ENCODE results near the gene CACNA1C.

CACNA1C gene

DNA sequence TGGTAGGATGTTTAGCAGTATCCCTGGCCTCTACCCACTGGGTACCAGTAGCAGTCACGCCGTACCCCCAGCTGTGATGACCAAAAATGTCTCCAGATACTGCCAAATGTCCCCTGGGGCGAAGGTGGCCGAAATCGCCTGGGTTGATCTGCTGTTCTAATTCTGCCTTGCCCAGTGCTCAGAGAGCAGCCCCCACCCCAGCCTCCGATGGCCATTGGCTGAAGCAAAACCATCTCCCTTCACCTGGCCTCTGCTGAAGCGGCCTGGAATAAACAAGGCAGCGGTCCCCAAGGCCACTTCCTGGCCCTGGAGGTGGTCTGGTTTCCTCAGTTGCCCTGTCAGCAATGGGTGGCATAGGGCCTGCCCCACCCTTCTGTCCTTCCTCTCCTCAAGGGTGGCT, 298.4 kb downstream of the CACNA1C start:
- no peak for DNase-seq

DNA sequence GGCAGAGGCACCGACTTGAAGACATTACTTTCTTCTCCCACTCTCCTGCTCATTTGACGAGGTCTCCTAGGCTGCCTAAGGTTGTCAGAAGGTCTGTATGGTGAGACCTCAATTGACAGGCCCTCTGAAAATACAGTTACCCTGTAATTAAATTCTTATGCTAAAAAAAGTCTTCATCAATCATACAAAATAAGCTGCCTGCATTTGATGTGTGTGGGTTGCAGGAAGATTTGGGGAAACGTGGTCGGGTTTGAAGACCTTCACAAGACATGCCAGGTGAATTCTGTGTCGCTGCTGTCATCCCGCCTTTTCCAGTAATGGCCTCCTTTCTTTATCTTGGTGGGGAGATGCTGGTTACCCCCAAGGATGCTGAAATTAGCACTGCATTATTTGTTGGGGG, 299.4 kb downstream of the CACNA1C start:
- no peak for DNase-seq

DNA sequence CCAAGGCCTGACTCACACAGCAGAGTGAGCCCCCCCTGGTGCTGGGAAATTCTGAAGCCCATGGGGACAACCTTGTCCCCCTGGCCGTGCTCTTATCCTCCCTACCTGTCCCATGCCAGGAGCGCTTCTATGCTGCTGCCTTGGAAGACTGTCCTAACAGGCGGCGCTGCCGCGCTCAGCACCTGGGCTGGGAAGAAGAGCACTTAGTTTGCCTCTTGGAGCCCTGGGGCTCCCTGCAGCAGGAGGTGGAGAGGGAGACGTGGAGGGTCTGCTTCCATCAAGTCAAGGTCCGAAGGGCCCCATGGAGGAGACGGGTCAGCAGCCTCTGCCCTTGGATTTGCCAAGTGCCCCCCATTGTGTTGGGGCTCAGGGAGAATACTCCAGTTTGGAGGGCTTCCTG, 300.5 kb downstream of the CACNA1C start:
- DNase-seq, result no peak

DNA sequence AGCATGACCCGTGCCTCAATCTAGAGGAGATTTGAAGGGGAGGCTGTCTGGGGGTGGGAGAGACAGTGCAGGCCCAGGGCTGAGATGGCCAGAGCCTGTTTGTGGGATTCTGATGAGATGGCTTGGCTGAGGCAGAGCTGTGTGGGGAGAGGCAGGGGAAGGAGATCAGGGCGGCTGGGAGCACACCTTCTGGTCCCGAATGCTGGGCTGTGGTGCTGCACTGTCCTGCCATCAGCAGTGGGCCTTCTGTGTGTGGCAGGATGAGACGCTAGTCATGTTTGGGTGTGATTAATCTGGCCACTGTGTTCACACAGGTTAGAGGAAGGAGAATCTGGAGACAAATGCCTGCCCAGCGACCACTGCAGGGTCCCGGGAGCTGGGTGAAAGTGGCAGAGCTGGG, 300.9 kb downstream of the CACNA1C start:
- no peak for DNase-seq

DNA sequence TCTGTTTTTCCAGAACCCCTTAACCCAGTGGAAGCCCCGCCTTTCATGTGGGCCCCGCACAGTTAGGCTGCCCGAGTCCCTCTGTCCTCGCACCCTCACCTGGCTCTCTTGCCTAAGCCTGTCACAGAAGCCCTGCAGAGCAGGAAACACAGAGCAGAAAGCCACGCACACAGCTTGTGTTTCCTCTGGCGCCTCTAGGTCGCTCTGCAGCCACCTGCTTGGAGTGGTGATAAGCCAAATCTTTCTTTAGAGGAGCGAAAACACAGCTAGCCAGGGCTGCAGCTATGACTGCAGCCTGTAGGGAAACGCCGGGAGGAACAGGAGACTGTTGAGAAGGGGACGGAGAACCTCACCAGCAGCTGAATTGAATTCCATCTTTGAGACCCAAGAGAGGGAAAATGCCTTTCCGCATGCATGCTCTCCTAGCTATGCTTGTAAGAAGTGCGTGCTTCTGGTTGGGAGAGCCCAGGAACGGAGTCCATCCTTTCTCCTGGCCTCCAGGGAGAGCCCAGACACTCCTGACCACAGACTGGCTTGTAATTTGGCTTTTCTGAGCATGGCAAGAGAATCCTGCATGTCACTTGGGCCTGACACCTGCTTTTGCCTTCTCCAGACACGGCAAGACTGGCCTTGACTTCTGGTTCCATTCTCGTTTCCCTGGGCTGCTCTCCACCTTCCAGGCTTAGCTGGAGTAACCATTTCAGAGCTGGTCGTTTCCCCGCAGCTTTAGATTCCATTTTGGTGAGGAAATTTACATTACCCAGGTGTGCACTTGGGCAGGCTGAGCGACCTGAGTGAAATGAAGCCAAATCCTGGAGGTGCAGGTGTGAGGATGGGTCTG, 301.6 kb downstream of the CACNA1C start:
- DNase-seq, result no peak

DNA sequence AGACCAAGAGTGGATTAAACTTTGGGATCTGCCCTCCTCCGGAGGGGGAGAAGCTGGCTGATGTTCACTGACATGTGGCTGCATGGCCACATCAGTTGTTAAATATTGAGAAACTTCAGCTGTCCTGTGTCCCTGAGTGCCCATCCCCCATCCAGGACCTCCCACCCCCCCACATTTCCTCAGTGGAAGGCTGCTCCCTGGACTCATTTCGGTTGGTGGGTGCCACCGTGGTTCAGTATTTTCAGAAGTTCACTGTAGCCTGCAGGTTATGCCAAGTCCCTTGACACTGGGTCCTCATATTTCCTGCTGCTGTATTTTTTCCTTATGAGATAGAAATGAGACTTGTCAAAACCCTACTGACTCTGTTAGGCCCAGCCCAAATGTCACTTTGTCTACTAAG, 302.4 kb downstream of the CACNA1C start:
- DNase-seq, result no peak

DNA sequence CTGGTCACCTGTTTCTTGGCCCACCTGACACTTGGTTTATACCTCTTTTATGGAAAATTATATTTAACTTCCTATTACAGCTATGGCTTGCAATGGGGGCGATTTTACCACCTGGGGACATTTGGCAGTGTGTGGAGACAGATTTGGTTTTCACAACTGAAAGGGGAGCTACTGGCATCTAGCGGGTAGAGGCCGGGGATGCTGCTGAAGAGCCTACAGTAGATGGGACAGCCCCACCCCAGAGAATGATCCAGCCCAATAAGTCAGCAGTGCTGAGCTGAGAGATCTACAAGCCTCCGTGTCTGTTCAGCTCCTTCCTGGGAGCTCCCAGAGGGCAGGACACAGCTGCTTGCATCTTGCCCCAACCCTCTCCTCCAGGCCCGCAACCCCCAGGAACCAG, 302.8 kb downstream of the CACNA1C start:
- DNase-seq, result no peak

DNA sequence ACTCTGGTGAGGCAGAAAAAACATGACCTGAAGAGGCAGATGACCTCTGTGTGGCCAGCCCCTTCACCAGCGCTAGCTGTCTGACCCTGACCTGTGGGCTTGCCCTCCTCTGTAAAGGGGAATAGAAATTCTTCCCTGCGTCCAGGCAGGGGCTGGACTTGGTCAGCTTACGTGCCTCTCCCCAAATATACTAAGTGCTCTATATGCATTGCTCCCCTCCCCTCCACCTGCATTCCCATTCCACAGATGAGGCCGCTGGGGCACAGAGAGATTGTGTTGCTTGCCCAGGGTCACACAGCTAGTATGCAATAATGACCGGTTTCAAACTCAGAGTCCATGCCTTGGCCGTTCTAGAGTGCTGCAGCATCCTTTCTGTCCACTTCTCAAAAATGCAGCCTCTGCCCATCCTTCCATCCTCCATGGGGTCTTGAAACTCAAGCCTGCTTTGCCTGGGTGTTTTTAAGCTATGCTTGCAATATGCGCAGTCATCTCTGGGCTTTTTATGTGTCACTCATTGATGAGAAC, 303.9 kb downstream of the CACNA1C start:
- no peak for DNase-seq

DNA sequence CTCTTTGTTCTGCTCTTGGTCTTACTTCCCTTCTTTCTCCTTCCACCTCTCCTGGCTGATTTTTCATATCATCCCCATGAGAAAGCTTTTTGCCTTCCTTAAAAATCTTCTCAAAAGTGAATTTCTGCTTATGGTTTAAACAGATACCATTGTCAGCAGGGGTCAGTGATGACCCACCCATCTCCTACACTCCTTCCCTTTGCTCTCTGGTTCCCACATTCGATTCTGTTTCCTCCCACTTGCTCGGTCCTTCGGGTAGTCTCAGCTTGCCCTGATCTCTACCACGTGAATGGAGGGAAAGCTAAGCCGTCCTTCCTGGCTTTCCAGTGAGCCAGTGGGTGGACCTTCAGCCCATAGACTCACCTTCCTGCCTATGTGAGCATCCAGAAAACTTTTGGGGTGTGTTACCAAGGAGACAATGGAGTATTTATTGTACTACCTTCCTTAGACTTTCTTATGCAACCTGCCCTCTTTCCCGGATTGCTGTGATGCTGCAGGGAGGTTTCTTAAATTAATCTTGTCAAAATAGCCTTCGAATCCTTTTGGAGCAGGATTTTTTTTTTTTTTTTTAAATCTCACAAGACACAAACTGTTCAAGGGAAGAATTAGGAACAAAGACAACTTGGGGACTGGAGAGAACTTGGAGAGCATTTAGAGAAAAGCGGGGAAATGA, 306.3 kb downstream of the CACNA1C start:
- no peak for DNase-seq

DNA sequence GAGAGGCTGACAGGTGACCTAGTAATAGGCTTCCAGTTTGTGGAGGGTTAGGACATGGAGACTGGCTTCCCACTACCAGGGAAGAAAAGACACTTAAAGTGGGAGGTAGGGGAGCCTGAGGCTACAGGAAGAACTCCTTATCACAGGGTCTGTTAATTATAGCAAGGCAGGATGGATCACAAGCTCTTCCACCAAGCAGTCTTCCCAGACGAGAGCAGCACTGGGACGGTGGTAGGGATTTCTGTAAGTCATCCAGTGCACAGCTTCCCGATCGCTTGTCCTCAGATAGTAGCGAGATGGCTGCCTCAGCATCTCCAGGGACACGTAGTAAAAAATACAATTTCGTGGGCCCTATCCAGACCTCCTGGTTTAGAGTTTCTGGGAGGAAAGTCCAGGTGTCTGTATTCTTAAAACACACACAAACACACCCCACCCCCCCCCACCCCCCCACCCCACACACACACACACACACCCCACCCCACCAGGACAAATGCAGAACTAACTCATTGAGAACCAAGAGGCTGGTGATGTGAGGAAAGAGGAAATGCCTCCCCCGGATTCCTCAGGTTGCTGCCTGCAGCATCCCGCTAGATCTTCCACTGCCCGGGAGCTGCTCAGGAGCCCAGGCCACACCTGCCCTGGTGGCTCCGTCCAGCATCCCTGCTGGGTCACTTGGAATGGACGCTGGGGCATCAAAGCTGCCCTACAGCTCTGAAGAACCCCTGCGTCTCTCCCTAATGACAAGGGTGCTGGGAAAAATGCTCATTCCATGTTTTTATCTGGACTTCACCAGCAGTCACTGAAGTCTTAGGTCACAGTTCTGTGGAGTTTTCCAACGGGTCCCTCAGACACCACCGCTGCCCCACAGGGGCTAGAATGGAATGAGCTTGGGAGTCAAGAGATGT, 307.2 kb downstream of the CACNA1C start:
- no peak for DNase-seq

DNA sequence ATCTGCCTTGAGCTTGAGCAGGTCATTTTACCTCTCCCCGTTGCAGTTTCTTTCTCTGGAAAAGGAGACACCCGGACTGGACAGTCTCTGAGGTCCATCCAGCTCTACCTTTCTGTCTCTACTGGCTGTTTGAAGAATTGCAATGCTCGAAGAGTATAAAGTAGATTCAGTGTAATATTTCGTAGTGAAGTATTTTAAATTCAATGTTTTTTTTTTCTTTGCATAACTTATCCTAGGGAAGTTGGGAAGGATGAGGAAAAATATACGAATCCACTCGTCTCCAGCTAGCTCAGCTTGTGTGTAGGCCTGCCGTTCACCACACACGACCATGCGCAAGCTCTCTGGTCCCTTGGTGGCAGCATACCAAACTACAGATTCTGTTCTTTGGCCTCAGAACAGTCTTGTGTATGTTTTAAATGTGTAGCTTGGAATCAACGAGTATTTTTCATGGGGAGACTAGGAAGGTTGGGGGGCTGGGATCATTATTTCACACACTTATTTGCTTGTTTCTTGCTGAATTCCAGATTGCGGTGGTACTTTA, 307.9 kb downstream of the CACNA1C start:
- DNase-seq, result no peak

DNA sequence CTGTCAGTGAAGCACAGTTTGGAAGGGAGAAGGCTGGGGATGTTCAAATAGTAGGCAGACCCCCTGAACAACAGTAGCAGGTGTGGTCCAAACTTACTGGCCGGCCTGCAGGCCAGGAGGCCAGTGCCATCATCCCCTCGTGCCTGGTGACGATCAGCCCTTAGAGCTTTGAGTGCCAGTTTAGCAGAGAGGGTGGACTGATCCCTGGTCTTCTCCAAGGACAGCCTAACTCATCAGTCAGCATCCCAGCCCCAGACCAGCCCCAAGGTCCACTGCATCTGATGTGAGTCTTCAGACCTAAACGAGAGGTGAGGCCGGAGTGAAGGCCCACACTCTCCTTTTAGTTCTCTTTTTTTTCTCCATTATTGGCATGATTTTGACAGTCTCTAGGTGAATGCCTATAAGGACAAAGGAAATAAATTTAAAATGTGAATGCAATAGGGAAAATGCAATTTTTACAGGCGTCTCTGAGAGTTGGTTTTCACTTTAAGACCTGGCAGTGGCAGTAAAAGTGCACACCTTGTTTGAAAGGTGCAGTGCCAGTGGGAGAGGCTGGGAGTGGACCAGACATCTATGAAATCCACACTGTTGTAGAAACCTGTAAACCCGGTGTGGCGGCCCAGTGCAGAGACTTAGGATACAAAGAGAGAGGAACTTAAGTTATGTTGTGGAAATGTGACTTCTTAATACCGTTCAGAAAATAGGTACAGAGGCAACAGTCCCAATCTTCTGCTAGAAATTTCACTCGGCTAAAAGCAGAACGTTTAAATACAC, 311.2 kb downstream of the CACNA1C start:
- DNase-seq, result no peak

DNA sequence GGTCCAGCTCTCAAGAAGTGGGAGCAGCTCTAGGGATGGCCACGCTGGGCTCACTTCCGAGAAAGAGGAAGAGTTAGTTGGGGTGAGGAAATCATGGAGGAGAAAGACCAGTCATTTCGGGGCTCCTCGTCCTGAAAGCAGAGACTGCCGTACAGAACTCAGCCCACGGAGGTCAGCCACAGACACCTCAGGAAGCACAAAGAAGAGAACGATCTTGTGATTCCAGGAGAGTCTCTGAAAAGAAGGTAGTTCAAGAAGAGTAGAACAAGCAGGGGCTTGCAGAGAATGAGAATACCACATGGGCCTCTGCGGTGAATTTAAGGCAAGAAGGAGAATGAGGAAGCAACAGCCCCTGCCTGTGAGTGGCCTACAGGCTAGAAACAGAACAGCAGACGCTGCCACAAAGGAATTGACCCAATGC, 311.9 kb downstream of the CACNA1C start:
- no peak for DNase-seq

DNA sequence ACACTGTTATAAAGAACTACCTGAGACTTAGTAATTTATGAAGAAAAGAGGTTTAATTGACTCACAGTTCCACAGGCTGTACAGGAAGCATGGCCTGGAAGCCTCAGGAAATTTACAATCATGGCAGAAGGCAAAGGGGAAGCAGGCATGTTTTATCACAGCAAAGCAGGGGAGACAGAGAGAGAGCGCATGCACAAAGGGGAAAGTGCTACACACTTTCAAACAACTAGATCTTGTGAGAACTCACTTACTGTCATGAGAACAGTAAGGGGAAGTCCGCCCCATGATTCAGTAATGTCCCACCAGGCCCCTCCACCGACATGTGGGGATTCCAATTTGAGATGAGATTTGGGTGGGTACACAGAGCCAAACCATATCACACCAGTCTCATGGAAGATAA, 313.9 kb downstream of the CACNA1C start:
- DNase-seq, result no peak

DNA sequence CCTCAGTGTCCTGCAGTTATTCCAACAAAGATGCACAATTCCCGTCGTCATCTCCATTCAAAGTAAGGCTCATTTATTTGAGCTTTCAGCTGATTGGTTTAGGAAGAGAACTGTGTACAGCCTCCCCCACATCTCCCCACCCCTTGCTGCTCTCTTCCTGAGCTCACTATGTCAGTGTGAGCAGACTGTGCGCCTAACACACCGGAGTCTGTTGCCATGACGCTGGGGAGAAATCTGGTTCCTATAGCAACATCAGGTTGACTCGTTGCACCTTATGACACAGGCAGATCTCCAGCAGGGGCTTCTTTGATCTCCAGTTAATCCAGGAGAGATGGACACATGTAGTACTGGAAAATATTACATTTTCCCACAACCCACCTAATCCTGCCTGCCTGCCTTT, 319.4 kb downstream of the CACNA1C start:
- DNase-seq, result no peak

DNA sequence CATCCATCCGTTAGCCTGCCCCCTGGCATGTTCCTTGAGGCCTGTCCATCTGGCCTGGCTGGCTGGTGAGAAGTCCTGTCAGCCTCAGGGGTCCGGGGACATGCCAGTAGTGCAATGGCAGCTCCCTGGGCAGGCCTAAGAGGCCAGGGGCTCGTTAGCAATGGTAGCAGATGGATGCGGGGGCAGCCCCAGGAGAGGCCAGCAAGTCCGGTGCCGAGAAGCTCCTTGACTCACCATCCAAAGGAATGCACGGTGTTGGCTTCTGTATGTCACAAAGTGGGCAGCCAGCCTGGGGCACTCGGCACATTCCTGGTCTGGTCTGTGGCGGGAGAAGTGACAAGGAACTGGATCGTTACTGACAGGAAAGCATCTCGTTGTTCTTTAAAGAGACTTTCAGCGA, 319.9 kb downstream of the CACNA1C start:
- no peak for DNase-seq

DNA sequence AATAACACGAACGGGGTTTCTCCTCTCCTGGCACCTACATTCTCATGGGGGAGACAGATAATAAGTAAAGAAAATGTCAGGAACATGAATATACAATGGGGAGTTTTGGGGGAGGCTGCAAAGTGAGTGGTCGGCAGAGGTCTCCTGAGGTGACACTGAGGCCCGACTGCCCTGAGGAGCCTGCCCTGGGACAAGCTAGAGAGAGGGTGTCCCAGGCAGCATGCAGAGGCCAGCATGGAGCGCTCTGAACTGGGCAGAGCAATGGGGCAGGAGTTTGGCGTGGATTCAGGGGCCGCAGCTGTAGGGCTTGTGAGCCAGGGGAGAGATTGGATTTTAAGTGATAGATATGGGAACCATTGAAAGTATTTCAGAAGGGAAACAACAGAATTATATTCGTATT, 320.5 kb downstream of the CACNA1C start:
- DNase-seq, result no peak

DNA sequence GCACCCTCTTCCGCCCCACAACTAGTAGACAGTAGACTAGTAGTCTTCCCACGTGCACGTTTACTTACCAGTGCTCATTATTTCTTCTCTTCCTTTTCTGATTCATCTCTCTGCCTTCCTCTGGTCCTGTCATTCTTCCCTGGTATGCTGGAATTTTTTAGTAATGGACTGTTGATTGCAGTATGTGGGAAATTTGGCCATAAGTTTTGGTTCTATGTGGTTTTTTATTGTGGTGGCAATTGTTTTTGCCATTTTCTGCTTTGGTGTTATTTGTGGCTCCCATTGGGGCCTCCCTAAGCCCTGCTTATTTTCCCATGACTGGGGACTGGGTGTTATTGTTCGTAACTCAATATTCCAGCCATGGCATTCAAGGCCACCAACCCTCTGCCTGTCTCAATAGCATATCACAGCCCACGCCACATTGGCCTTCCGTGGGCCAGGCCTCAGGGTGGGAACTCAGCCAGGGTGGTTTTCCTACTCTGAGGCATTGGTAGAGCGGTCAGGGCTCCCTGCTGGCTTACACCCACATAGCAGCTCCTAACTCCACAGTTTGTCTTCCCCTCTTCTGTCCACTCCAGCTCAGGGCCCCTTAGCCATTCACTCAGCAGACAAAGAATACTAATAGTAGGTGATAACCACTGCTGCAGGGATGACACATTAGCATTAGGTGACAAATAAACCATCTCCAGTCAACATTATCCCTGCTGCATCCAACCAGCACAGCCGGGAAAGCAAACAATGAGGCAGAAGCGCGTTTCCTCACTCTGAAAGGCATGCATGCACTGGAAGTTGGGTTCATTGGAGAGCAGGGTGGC, 321.5 kb downstream of the CACNA1C start:
- no peak for DNase-seq

DNA sequence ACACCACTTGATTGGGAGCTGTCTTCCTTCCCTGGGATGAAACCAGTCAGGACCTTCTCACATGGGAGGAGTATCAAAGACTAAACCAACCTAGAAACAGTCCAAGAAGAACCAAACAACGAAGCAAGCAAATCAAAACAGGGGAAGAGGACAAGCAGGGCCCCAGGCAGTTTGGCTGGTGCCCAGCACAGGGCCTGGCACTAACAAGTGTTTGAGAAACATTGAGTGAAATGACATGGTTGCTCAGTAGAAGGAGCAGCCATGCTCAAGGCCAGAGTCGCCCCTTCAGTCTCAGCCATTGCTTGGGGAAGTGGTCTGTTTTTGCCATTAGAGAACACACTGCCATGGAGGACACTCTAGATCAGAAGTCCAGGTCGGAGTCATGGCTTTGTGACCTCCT, 323.1 kb downstream of the CACNA1C start:
- DNase-seq, result no peak

DNA sequence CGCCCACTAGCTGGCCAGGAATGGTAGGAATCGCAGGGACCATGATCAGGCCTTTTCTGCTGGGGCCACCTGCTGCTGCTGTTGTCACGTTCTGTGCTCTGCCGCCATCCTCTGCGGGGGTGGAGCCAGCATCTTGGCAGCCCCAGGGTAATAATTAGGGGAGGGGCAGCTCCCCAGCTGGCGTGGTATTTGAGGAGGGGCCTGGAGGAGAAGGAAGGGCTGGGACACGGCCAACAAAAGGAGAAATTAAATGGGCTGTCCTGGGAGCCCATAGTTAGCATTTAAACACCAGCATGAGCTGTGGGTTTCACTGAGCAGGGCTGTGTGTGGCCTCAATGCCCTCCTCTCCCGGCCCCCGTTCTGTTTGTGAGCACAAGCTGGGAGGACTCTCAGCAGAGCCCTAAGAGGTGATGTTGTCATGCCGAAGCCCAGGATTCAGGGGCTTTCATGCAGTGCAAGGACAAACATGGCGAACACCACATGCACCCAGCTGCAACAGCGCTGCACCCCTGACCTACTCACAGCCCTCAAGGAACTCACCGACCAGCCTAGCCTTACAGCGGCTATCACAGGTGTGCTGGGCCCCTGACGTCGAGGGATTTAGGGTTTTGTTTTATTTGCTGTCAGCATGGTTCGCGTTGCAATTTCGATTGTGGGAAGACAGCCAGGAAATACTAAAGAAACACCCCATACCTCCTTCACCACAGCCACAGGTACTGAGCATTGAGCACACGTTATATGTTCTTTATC, 324.3 kb downstream of the CACNA1C start:
- DNase-seq, result no peak

Measured in activated T-cell treated with anti-CD3 and anti-CD28 coated beads for 4 hours (primary cell).